ENCODE results near the gene BCAT1.
"Not testable (repeated sequence)": the region's sequence is repeated elsewhere in the genome, so short reads cannot be mapped to it uniquely, and the experiment has no call there.

Gene BCAT1

GRCh38 chr12:24838531-24838950 lies 110.4 kb downstream of the BCAT1 start:
- H3K4me1 Mint-ChIP-seq (ENCODE audit: low read depth): peaks cover 28% of the 10 kb centered on the region
- no peaks in the 10 kb centered on the region for H3K36me3 Mint-ChIP-seq (ENCODE audit: low read depth)
- no peaks in the 10 kb centered on the region for H3K27me3 Mint-ChIP-seq
- intact Hi-C loops (cut with micrococcal nuclease): no loop called here
- no peak overlapping the region for H3K27ac Mint-ChIP-seq
- no peaks in the 10 kb centered on the region for H3K9me3 Mint-ChIP-seq
- no peak overlapping the region for H3K4me3 Mint-ChIP-seq

DNA sequence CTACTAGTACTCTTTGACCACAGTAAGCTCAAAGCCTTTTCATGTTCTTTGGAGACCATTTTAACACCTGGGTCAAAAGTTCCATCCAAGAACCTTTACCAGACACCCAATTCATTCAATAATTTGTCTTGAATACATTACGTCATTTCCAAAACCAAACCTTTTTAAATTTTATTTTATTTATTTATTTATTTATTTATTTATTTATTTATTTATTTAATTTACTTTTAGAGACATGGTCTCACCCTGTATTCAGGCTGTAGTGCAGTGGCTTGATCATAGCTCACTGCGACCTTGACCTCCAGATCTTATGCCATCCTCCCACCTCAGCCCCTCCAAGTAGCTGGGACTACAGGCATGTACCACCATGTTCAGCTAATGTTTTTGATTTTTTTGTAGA lies 113.5 kb downstream of the BCAT1 start:
- H3K4me1 Mint-ChIP-seq (ENCODE audit: low read depth): peaks cover 28% of the 10 kb centered on the region
- no peaks in the 10 kb centered on the region for H3K27me3 Mint-ChIP-seq
- H3K27ac Mint-ChIP-seq: no peak overlapping the region
- H3K4me3 Mint-ChIP-seq: no peak overlapping the region
- intact Hi-C loops (cut with micrococcal nuclease): no loop called here
- H3K36me3 Mint-ChIP-seq (ENCODE audit: low read depth): no peaks in the 10 kb centered on the region
- no peaks in the 10 kb centered on the region for H3K9me3 Mint-ChIP-seq

GRCh38 chr12:24833513-24833912 lies 115.4 kb downstream of the BCAT1 start:
- Mint-ChIP-seq H3K27ac (no peak overlapping the region), H3K9me3 (no peaks in the 10 kb centered on the region), H3K36me3 (ENCODE audit: low read depth) (no peaks in the 10 kb centered on the region), H3K27me3 (no peaks in the 10 kb centered on the region), H3K4me3 (no peak overlapping the region), H3K4me1 (ENCODE audit: low read depth) (peaks cover 17% of the 10 kb centered on the region)
- intact Hi-C loops (cut with micrococcal nuclease): no loop called here

- H3K9me3 Mint-ChIP-seq: peaks cover 12% of the 10 kb centered on the region
- no peaks in the 10 kb centered on the region for H3K27me3 Mint-ChIP-seq
- no peak overlapping the region for H3K4me3 Mint-ChIP-seq
- intact Hi-C loops (cut with micrococcal nuclease): no loop called here
- peaks cover 8% of the 10 kb centered on the region for H3K36me3 Mint-ChIP-seq (ENCODE audit: low read depth)
- H3K4me1 Mint-ChIP-seq (ENCODE audit: low read depth): peaks cover 12% of the 10 kb centered on the region
- H3K27ac Mint-ChIP-seq: peak overlapping the region; percentile 66
Measured at GRCh38 chr12:24823808-24824515, 124.9 kb downstream of the BCAT1 start.

- H3K4me3 Mint-ChIP-seq: no peak overlapping the region
- H3K27ac Mint-ChIP-seq: no peak overlapping the region
- intact Hi-C loops (cut with micrococcal nuclease): no loop called here
- peaks cover 8% of the 10 kb centered on the region for H3K36me3 Mint-ChIP-seq (ENCODE audit: low read depth)
- H3K9me3 Mint-ChIP-seq: peaks cover 12% of the 10 kb centered on the region
- peaks cover 12% of the 10 kb centered on the region for H3K4me1 Mint-ChIP-seq (ENCODE audit: low read depth)
- H3K27me3 Mint-ChIP-seq: no peaks in the 10 kb centered on the region
Measured at GRCh38 chr12:24822121-24822899, 126.6 kb downstream of the BCAT1 start.

DNA sequence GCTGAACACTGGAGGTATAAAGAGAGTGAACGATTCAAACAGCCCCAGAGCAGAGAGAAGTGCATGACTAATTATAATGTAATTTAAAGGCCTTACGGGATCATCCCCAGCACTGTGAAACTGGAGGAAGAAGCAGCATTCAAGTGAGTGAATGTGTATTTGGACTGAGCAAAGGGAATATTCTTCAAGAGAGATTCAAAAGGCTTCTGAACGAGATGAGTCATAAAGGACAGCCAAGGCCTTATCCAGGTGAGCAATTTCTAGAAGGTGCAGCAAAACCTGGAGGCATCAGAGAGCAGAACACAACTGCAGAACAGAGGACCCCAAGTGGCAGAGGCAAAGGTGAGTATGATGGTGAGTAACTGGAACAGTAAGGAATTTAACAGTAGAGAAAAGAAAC lies 127.2 kb downstream of the BCAT1 start:
- H3K36me3 Mint-ChIP-seq (ENCODE audit: low read depth): peaks cover 8% of the 10 kb centered on the region

DNA sequence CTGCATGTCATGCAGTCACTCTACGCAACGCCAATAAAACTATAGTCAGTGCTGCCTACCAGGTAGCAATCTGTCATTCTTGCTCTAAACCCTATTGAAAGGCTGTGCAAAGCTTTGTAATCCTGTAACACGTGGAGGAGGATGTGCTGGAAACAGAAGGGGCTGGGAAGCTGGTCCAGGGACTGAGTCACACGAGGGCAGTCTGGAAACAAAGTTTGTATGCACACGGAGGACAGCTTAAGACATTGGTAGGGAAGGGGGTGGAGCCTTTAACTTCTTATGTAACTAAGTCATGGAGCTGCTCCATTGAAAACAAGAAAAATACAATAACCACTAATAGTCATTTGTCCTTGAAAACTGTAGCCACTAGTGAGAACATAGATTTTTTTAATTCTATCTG lies 128.0 kb downstream of the BCAT1 start:
- intact Hi-C loops (cut with micrococcal nuclease): no loop called here
- Mint-ChIP-seq H3K4me1 (ENCODE audit: low read depth) (peaks cover 22% of the 10 kb centered on the region), H3K9me3 (peaks cover 12% of the 10 kb centered on the region), H3K36me3 (ENCODE audit: low read depth) (peaks cover 8% of the 10 kb centered on the region), H3K27ac (no peak overlapping the region), H3K4me3 (no peak overlapping the region), H3K27me3 (no peaks in the 10 kb centered on the region)

More for the DNA sequence above, 127.2 kb downstream of the BCAT1 start:
- Mint-ChIP-seq H3K9me3 (peaks cover 12% of the 10 kb centered on the region), H3K27ac (no peak overlapping the region), H3K4me3 (no peak overlapping the region), H3K4me1 (ENCODE audit: low read depth) (peaks cover 13% of the 10 kb centered on the region), H3K27me3 (no peaks in the 10 kb centered on the region)
- intact Hi-C loops (cut with micrococcal nuclease): no loop called here

GRCh38 chr12:24818351-24818750 lies 130.6 kb downstream of the BCAT1 start:
- Mint-ChIP-seq H3K9me3 (peaks cover 2% of the 10 kb centered on the region), H3K4me3 (no peak overlapping the region), H3K27ac (no peak overlapping the region), H3K4me1 (ENCODE audit: low read depth) (peaks cover 24% of the 10 kb centered on the region), H3K27me3 (no peaks in the 10 kb centered on the region), H3K36me3 (ENCODE audit: low read depth) (peaks cover 3% of the 10 kb centered on the region)
- intact Hi-C loops (cut with micrococcal nuclease): no loop called here

GRCh38 chr12:24815114-24815423 lies 133.8 kb downstream of the BCAT1 start:
- H3K9me3 Mint-ChIP-seq: no peaks in the 10 kb centered on the region
- peak overlapping the region; percentile 55 for H3K4me3 Mint-ChIP-seq
- peaks cover 30% of the 10 kb centered on the region for H3K4me1 Mint-ChIP-seq (ENCODE audit: low read depth)
- intact Hi-C loops (cut with micrococcal nuclease): no loop called here
- H3K27me3 Mint-ChIP-seq: no peaks in the 10 kb centered on the region
- H3K36me3 Mint-ChIP-seq (ENCODE audit: low read depth): no peaks in the 10 kb centered on the region
- peak overlapping the region; percentile 81 for H3K27ac Mint-ChIP-seq

DNA sequence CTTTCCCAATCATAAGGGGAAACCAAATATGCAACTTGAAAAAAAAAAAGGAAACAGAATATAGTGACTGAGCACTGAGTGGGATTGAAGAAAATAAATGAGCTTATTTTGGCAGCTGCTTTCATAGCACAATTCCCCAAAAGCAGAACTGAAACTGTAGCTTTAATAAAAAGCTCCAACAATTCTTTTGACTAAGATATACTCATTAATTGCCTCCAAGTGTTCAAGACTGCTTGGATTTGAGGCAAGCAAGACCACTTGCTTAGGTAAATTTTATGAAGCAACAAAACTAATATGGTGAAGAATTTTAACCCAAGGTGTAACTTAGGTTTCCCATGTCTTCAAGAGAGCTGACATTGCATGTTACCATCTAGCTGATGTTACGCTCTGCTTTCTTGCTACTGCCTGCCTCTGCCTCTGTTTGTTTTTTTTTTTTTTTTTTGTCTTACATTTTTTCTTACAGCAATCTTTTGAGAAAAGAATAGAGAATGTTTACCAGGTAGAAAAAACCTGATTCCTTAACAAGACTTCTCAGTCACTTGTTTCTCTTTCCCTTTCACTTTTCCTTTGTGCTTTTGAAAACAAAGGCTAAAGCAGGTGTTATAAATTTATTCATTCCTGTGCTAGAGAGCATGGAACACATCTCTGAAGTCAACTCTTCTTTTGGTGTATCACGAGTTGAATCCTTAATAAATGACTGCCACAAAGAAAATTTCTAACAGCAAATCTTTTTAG lies 134.4 kb downstream of the BCAT1 start:
- no peaks in the 10 kb centered on the region for H3K27me3 Mint-ChIP-seq
- intact Hi-C loops (cut with micrococcal nuclease): loop anchor here (5.0 kb wide), 1 partner anchor 88 kb away; no protein-coding TSS in a partner anchor
- H3K27ac Mint-ChIP-seq: peak overlapping the region; percentile 81
- peaks cover 30% of the 10 kb centered on the region for H3K4me1 Mint-ChIP-seq (ENCODE audit: low read depth)
- peaks cover under 1% of the 10 kb centered on the region for H3K9me3 Mint-ChIP-seq
- H3K36me3 Mint-ChIP-seq (ENCODE audit: low read depth): no peaks in the 10 kb centered on the region
- peak overlapping the region; percentile 55 for H3K4me3 Mint-ChIP-seq

GRCh38 chr12:24810378-24810777 lies 138.5 kb downstream of the BCAT1 start:
- Mint-ChIP-seq H3K27ac (no peak overlapping the region), H3K4me3 (no peak overlapping the region), H3K27me3 (peaks cover 5% of the 10 kb centered on the region), H3K4me1 (ENCODE audit: low read depth) (peaks cover 17% of the 10 kb centered on the region), H3K36me3 (ENCODE audit: low read depth) (no peaks in the 10 kb centered on the region), H3K9me3 (peaks cover 8% of the 10 kb centered on the region)
- intact Hi-C loops (cut with micrococcal nuclease): loop anchor here (5.0 kb wide), 1 partner anchor 92 kb away; no protein-coding TSS in a partner anchor

DNA sequence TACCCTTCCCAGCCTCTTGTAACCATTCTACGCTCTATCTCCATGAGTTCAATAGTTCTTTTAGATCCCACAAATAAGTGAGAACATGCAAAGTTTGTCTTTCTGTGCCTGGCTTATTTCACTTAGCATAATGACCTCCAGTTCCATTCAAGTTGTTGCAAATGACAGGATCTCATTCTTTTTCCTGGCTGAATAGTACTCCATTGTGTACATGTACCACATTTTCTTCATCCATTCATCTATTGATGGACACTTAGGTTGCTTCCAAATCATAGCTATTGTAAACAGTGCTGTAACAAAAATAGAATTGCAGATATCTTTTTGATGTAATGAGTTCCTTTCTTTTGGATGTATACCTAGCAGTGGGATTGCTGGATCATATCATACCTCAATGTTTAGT lies 139.6 kb downstream of the BCAT1 start:
- intact Hi-C loops (cut with micrococcal nuclease); H3K4me3 Mint-ChIP-seq; H3K36me3 Mint-ChIP-seq (ENCODE audit: low read depth); H3K27me3 Mint-ChIP-seq; H3K9me3 Mint-ChIP-seq; H3K27ac Mint-ChIP-seq: not testable (repeated sequence)
- H3K4me1 Mint-ChIP-seq (ENCODE audit: low read depth): peaks cover 17% of the 10 kb centered on the region

- Mint-ChIP-seq H3K36me3 (ENCODE audit: low read depth) (no peaks in the 10 kb centered on the region), H3K27me3 (peaks cover 7% of the 10 kb centered on the region), H3K9me3 (peaks cover 8% of the 10 kb centered on the region), H3K27ac (no peak overlapping the region), H3K4me3 (no peak overlapping the region), H3K4me1 (ENCODE audit: low read depth) (peaks cover 14% of the 10 kb centered on the region)
- intact Hi-C loops (cut with micrococcal nuclease): no loop called here
Measured at GRCh38 chr12:24808651-24809050, 140.2 kb downstream of the BCAT1 start.

DNA sequence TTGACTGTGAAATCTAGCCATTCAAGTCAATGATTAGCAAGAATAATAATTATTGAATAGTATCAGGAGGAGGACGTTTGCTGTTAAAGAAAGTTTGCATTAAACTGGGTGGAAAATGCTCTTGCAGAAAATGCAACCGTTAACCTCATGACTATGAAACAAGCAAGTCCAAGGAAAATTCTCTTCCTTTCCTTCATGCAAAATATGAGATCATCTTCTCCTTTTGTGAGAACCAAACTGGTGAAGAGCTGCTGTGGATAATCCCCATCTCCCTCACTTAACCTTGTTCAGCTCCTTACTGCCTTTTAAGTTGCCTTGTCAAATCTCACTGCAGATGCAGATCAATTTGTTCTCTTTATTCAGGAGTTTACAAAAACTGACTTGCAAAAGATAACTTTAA lies 142.5 kb downstream of the BCAT1 start:
- Mint-ChIP-seq H3K9me3 (peaks cover 8% of the 10 kb centered on the region), H3K27ac (no peak overlapping the region), H3K4me3 (no peak overlapping the region), H3K4me1 (ENCODE audit: low read depth) (peaks cover 15% of the 10 kb centered on the region), H3K36me3 (ENCODE audit: low read depth) (no peaks in the 10 kb centered on the region), H3K27me3 (peaks cover 13% of the 10 kb centered on the region)
- intact Hi-C loops (cut with micrococcal nuclease): no loop called here

Measured in dendritic cell treated with granulocyte-macrophage colony-stimulating factor and Interleukin-4, amounts not matched to agents 40 ng/mL and 50 ng/mL, for 4 days (primary cell).